ENCODE results near the gene SYCE1.
"Not testable (repeated sequence)": the region's sequence is repeated elsewhere in the genome, so short reads cannot be mapped to it uniquely, and the experiment has no call there.

Gene SYCE1

DNA sequence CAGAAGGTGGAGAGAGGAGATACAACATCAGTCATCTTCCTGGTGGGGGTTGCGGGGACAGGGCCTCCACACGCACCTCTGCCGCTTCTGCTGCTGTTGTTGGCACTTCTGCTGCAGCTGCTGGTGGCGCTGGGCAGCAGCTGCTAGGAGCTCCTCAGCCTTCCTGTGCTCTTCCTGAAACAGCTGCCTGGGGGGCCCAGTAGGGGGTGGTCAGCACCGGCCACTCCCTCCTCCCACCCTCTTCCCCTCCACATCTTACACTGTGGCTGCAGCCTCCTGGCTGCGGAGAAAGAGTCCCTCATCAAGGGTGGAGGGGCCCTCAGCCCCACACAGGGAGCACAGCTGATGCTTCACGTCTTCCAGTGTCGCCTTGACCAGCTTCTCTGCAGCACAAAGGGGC, 9.9 kb downstream of the SYCE1 start:
- DNase-seq = no peak

DNA sequence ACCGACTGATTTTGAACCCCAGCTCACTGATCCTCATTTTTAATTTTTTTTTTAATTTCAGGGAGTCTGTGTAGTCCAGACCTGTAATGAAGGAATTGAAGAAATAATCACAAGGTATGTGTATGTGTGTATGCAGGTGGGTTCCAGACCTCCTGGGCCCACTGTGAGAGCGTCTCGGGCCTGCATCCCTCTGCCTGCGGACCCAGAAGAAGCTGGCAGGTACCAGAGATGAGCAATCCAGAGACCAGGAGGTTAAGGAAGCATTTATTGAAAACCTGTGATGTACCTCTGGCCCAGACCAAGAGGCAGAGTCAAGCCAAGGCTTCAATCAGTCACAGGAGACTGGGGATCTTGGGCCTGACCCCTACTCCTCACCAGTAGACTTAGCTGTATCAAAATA, 10.8 kb downstream of the SYCE1 start:
- DNase-seq = no peak

DNA sequence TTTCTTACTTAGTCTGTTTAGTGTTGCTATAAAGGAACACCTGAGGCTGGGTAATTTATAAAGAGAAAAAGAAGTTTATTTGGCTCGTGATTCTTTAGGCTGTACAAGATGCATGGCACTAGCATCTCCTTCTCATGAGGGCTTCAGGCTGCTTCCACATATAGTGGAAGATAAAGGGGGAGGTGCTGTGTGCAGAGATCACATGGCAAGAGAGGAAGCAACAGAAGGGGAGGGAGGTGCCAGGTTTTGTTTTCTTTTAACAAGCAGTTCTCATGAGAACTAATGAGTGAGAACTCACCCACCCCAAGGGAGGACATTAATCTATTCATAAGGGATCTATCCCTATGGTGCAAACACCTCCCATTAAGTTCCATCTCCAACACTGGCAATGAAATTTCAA, 20.9 kb downstream of the SYCE1 start:
- no peak for DNase-seq

GRCh38 chr10:133541441-133541975, 23.9 kb downstream of the SYCE1 start:
- not testable (repeated sequence) for DNase-seq

DNA sequence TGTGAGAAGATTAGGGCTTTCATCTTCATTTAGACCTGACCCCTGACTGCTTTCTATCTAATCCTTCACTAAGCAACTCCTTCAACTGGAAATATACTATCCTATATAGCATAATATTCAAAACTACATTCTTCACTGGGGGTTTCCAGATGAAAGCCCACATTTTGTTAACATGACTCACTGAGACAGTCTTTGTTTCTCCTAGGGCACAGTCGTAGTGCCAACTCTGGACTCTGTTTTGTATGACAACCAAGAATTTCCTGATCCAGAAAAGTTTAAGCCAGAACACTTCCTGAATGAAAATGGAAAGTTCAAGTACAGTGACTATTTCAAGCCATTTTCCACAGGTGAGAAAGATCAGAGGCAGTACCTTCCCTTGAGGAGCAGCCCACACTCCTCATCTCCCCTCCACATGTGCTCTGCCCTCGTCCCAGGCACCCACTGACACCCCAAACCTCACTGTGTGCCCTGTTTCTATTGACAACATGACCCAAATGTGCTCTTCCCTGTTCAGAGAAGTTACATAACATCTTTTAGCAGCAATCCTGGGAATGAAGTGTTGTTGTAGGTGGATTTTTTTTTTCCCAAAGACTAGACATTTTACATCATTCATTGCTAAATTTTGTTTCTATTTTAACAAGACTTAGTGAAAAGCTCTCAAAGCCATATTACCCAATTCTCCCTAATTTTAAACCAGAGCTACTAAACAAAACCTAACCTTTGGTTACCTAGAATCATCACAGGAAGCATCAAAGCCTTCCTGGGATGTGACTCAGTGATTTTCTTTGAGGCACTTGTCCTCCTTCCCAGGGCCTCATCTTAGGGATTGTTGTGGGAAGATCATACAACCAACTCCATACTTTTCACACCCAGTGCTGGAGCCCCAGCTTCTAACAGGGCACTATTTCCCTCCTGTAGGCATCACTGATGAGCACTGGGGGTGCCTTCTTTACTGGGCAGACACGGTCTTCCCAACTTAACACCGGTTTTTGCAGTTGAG, 27.5 kb downstream of the SYCE1 start:
- no peak for DNase-seq

- DNase-seq = no peak
Observed at GRCh38 chr10:133536198-133536597, 29.2 kb downstream of the SYCE1 start.

DNA sequence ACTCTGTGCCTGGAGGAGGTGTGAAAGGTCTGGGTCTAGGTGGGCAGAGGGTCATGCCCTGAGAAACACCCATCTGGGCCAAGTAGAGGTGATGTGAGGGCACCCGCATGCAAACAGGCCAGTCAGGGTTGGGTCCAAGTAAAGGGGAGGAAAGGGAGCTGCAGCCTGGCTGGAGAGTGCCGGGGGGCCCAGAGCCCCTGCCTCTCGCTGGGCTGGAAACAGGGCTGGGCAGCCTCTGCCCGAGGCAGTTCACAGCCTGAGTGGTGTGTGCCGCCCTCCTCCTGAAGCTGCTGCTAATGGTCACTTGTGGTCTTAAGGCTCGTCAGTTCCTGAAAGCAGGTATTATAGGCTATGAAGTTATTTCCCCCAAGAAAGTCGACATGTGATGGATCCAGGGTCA, 31.0 kb downstream of the SYCE1 start:
- no peak for DNase-seq

DNA sequence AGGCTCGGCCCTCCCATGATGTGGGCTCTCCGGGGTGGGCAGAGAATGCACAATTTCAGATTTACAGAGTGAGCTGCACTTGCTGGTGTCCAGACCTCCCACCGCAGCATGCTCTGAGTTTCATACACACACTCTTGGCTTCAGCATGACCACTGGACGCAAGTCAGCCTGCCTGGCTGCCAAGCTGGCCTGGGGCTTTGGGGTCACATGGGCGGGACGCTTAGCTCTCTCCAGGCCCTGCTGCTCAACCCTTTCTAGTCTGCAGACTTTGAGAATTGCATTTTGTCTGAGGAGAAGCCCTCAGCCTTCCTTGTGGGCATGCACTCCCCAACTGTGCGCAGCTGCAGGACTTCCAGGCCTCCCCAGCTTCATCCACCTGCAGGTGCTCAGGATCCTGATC, 32.5 kb downstream of the SYCE1 start:
- DNase-seq = no peak

DNA sequence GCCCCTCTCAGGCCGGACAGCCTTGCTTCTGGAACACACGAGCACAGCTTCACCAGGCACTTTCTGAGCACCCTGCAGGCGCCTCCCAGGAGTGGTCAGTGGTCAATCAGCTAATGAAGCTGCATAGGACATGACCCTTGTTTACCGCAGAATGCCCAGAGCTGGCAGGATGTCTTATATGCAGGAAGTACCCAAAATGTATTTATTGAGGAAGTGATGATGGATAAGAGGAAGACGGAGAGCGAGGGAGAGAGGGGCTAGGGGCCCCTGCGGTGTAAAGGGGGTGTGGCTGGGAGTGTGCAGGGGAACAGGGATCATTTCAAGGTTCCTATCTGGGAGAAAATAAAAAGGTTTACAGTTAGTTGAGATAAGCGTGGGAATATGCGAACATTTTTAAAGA, 34.9 kb downstream of the SYCE1 start:
- DNase-seq = no peak

DNA sequence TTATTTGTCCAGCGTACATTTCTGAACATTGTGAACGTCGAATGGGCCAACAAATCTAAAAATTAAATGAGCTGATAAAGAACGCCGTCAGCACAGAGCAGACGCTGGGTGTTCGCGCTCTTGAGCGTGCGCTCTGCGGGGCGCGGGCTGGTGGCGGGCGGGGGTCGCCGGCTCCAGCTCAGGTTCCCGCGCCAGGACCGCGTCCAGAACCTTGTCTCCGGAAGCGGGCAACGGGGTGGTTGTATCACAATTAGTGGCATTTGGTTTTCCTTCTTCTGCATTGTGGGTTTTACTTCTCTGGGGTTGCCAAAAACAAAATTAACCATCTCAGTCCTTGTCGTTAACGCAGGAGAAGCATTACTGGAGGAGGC, 35.8 kb downstream of the SYCE1 start:
- DNase-seq = no peak

DNA sequence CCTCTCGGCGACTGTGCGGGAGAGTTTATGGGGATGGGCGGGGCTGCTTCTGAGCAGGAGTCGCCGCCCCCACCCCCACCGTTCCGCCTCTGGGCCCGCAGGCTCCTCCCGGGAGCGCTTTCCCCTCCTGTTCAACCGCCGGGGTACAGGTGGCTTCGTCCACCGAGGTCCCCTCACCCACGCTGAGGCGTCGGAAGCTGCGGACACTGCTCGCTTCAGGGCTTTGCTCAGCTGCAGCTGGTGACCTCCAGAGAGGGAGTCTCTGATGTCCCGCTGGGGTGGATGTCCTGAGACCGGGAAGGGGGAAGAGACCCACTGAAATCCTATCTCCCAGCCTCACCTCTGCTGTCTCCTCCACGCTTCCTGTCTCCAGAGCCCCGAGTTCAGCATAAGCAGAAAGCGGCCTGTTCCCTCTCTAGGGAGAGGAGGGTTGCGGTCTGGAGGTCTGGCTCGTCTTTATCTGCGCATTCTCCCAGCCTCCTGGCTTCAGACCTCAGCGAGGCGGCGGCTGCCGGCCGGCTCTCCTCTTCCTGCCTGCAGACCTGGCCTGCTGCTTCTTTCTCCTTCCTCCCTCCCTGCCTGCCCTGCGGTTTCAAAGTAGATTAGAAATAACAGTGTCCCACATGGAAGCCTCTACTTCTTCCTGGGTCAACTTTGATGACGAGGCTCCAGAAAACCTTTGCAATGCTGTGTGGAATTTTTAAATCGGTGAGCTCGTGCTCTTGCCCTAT, 36.4 kb downstream of the SYCE1 start:
- DNase-seq = no peak

GRCh38 chr10:133528296-133528844, 37.0 kb downstream of the SYCE1 start:
- peak; percentile 11 for DNase-seq

- DNase-seq = peak; percentile 14
Observed at GRCh38 chr10:133527771-133528271, 37.6 kb downstream of the SYCE1 start.

GRCh38 chr10:133526957-133527588, 38.3 kb downstream of the SYCE1 start, which contains the start of gene CYP2E1:
Gene CYP2E1, plus strand, starts transcription at chr10:133527363. Its CDS starts 33 bp downstream, at chr10:133527396.
- DNase-seq = no peak

DNA sequence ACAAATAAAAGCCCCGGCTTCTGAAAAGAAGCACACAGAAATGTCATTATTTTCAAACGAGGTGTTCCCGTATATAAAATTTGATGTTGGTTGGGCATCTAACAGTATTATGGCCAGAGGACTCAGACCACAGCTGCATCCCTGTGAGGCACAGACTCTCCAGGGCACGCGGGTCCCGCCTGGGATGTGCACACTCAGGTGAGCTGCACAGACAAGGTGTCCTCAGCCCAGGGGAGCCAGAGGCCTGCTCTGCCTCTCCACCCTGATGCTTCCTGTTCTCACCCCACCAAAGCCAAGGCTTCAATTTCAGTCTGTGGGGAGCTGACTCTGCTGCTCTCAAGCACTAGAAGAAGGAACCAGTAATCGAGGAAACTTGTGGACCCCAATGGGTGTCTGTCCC, 39.9 kb downstream of the SYCE1 start:
- DNase-seq = no peak

GRCh38 chr10:133523631-133524203, 41.7 kb downstream of the SYCE1 start:
- no peak for DNase-seq

- DNase-seq = peak; percentile 82
Observed at GRCh38 chr10:133520193-133520738, 45.1 kb downstream of the SYCE1 start.

DNA sequence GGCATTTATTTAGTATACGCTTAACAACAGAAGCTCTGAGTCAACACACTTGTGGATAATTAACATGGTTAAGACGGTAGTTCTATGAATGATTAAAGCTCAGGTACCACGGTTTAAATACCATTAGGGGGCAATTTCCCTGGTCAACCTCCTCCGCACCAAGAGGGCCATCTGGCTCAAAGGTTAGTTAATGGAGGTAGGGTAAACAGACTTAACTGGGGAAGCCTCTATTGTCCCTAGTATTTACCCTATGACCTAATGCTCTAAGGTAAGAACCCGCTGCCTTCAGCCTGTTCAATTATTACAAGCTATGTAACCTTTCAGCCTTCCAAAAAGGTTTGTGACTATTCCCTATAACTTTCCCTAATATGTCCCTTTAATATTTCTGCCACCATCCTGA, 46.9 kb downstream of the SYCE1 start:
- not testable (repeated sequence) for DNase-seq

DNA sequence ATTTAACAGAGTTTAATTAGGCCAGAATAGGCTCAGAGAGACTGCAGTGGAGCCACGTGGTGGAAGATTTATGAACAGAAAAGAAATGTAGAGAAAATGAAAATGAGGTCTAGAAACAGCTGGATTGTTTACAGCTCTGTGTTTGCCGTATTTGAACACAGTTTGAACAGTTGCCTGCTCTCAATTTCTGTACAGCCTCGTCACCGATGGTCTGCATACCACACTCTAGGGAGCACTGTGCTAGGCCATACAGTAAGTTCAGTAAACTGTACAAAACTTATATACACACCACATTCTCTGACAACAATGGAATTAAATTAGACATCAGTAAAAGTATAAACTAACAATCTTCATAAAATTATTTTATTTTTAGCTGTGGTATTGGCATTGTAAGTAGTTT, 49.3 kb downstream of the SYCE1 start:
- DNase-seq = no peak

- DNase-seq = no peak
Observed at GRCh38 chr10:133515471-133515870, 49.9 kb downstream of the SYCE1 start.

DNA sequence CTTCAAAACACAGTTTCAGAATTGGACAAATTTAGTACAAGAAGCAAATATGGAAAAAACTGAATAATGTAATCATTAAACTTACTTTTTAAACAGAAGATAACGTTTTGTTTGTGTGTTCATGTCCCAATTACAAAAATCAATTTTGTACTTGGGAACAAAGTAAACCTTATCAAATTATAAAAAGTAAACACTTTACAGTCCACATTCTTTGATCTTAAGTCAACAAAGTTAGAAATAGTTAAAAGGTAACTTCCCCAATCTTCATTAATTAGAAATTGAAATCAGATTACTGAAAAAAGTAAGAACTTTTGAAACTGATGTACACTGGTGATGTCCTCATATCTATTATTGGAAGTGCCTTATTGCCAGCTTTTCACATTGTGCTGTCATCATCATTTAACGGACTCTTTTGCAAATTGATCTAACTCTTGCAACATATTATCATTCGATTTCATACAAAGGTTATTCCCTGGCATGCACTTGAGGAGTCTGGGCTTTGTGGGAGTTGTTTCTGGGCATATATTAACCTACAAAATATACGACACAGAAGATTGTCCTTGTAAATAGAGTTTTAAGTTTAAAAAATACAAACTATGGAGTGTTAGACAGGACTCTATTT, 53.4 kb downstream of the SYCE1 start:
- no peak for DNase-seq

DNA sequence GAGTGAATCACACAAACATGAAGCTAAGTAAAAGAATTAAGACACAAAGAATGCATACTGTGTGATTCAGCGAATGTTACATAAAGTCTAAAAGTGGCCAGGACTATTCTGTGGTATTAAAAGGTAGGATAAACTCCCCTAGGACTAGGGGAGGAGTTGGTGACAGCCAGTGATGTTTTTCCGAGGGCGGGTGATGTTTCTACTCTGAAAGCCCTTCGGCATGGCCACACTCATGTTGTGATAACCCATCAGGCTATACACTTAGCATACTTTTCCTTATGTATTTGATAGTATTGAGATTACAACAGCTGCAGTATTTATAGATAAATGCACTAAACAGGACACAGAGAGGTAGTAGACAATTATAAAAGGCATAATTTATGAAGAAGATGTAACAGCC, 54.0 kb downstream of the SYCE1 start:
- no peak for DNase-seq
